Thoracic aorta (tissue), 2 donors: ENCODE measurements around the gene RPP14. TPM values are rescaled to one million over a fixed set of nuclear protein-coding genes. Genes with fewer than 3 reads are reported as not detected.

Experiments
- ATAC-seq: fragments of 150-250 bp; one replicate; pipeline ENCODE4 v1.8.0; 2017; ENCODE audit warnings: low read depth; ENCODE audit not compliant: insufficient number of reproducible peaks, low FRiP score
- DNase-seq: peaks from one replicate; pipeline ENCODE4 v3.0.0-alpha.2; 2020; ENCODE audit warnings: low spot score
- H3K27ac ChIP-seq, 2 donors: fragments of 200-600 bp; sonication (generic); 1 replicate in 1 of 2; 2 replicates in 1 of 2; pipeline ENCODE4 v1.5.1; 2016; ENCODE audit warnings: mild to moderate bottlenecking in 2 of 2, moderate library complexity in 2 of 2
- H3K27me3 ChIP-seq: fragments of 200-600 bp; sonication (generic); replicated peaks from 2 replicates; pipeline ENCODE4 v1.6.0; 2016; ENCODE audit warnings: mild to moderate bottlenecking; ENCODE audit not compliant: insufficient read depth
- H3K36me3 ChIP-seq: fragments of 200-600 bp; sonication (generic); one replicate; pipeline ENCODE4 v1.5.1; 2016
- H3K4me1 ChIP-seq, 2 donors: fragments of 200-600 bp; sonication (generic); 1 replicate in 1 of 2; 2 replicates in 1 of 2; pipeline versions ENCODE4 v1.5.1 to v1.6.0; 2016; ENCODE audit warnings: low read depth in 2 of 2, mild to moderate bottlenecking in 1 of 2; ENCODE audit not compliant: control insufficient read depth in 1 of 2
- H3K4me3 ChIP-seq: fragments of 200-600 bp; sonication (generic); 2 replicates; pipeline ENCODE4 v1.5.1; 2016; ENCODE audit warnings: mild to moderate bottlenecking
- H3K9me3 ChIP-seq: fragments of 200-600 bp; sonication (generic); 2 replicates; pipeline ENCODE4 v1.5.1; 2016
- total RNA-seq, 2 donors: library from RNA; depleted of rRNA; stranded (reverse); fragments of >200 nt; gene quantifications; one replicate each; pipeline versions ENCODE4 v1.1.0 to v1.2.3, GENCODE V29; 2016
- TF ChIP-seq, protein P1 (sequence below): fragments of 200-600 bp; sonication (generic); IDR thresholded peaks from one replicate; pipeline ENCODE4 v1.5.1; 2019; ENCODE audit warnings: antibody characterized with exemption

Gene RPP14
- total RNA-seq, 2 donors from 2014 or later = 5.0 to 10.1 TPM

DNA sequence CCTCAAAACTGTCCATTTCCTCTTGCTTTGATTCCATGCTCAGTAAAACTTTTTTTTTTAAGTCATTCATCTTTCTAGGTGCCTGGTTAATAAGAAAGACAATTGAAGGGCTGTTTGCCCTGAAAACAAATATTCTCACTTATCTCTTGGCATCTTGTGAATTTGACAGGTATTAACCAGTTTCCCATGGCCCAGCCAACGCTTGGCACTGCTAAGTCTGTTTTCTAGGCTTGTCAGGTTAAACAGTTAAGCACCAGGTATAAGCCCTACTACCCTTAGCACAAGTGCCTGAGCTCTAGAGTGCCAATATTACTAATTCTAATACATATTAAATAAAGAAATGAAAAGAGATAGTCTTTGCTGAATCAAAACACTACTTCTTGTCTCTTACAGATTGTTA is 63.0 kb downstream of the RPP14 start:
- no peaks in the 10 kb centered on the region for H3K4me1 ChIP-seq
- H3K36me3 ChIP-seq = no peaks in the 10 kb centered on the region
- no peak for DNase-seq
- TF ChIP-seq, protein P1, sequence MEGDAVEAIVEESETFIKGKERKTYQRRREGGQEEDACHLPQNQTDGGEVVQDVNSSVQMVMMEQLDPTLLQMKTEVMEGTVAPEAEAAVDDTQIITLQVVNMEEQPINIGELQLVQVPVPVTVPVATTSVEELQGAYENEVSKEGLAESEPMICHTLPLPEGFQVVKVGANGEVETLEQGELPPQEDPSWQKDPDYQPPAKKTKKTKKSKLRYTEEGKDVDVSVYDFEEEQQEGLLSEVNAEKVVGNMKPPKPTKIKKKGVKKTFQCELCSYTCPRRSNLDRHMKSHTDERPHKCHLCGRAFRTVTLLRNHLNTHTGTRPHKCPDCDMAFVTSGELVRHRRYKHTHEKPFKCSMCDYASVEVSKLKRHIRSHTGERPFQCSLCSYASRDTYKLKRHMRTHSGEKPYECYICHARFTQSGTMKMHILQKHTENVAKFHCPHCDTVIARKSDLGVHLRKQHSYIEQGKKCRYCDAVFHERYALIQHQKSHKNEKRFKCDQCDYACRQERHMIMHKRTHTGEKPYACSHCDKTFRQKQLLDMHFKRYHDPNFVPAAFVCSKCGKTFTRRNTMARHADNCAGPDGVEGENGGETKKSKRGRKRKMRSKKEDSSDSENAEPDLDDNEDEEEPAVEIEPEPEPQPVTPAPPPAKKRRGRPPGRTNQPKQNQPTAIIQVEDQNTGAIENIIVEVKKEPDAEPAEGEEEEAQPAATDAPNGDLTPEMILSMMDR = no peak
- H3K27ac ChIP-seq = no peak overlapping the region
- no peaks in the 10 kb centered on the region for H3K9me3 ChIP-seq
- no peak for ATAC-seq
- H3K4me3 ChIP-seq = no peak overlapping the region
- no peaks in the 10 kb centered on the region for H3K27me3 ChIP-seq

Other genes starting within 250 kb of the RPP14 start
- gene DNASE1L3, start 95.3 kb upstream of the RPP14 start, total RNA-seq = 1 to 10 TPM; 2.3 to 3.8 TPM
- gene ABHD6, start 68.5 kb upstream of the RPP14 start, total RNA-seq = 10 to 100 TPM in 1 of 2 donors, 1 to 10 TPM in 1; 6.1 to 10.6 TPM
- gene HTD2, start 275 bp downstream of the RPP14 start, total RNA-seq = 10 to 100 TPM in 1 of 2 donors, not detected in 1; 13.9 TPM
- gene PXK, start 26.6 kb downstream of the RPP14 start, total RNA-seq = 10 to 100 TPM; 22.1 to 34.2 TPM
- gene PDHB, start 127.6 kb downstream of the RPP14 start, total RNA-seq = 10 to 100 TPM; 59.3 to 83.5 TPM
- gene KCTD6, start 185.9 kb downstream of the RPP14 start, total RNA-seq = 10 to 100 TPM; 14.5 to 28.6 TPM
- 10 to 100 TPM; 20.8 to 22.2 TPM for gene ACOX2, start 230.9 kb downstream of the RPP14 start, total RNA-seq